BLaER1 (cell line): ENCODE results near the gene RNF214.

Experiments used
- H3K27ac ChIP-seq: shearing (Covaris generic); formaldehyde crosslinking; 2 replicates; pipeline ENCODE4 v1.8.1; 2022
- H3K27me3 ChIP-seq: shearing (Covaris generic); formaldehyde crosslinking; 2 replicates; pipeline ENCODE4 v1.8.1; 2022
- H3K36me3 ChIP-seq: shearing (Covaris generic); formaldehyde crosslinking; 2 replicates; pipeline ENCODE4 v1.8.1; 2022
- H3K4me1 ChIP-seq: shearing (Covaris generic); formaldehyde crosslinking; 2 replicates; pipeline ENCODE4 v1.8.1; 2022
- H3K4me2 ChIP-seq: shearing (Covaris generic); formaldehyde crosslinking; 2 replicates; pipeline ENCODE4 v1.8.1; 2022
- H3K4me3 ChIP-seq: shearing (Covaris generic); formaldehyde crosslinking; 2 replicates; pipeline ENCODE4 v1.8.1; 2022
- H3K9ac ChIP-seq: shearing (Covaris generic); formaldehyde crosslinking; 2 replicates; pipeline ENCODE4 v1.8.1; 2022
- H3K9me3 ChIP-seq: shearing (Covaris generic); formaldehyde crosslinking; 2 replicates; pipeline ENCODE4 v1.8.1; 2022
- H4K20me1 ChIP-seq: shearing (Covaris generic); formaldehyde crosslinking; 2 replicates; pipeline ENCODE4 v1.8.1; 2022
- Cebpa-rat ChIP-seq: shearing (Covaris generic); IDR thresholded peaks from 2 replicates; pipeline ENCODE4 v1.8.1; 2022

RNF214 gene

DNA sequence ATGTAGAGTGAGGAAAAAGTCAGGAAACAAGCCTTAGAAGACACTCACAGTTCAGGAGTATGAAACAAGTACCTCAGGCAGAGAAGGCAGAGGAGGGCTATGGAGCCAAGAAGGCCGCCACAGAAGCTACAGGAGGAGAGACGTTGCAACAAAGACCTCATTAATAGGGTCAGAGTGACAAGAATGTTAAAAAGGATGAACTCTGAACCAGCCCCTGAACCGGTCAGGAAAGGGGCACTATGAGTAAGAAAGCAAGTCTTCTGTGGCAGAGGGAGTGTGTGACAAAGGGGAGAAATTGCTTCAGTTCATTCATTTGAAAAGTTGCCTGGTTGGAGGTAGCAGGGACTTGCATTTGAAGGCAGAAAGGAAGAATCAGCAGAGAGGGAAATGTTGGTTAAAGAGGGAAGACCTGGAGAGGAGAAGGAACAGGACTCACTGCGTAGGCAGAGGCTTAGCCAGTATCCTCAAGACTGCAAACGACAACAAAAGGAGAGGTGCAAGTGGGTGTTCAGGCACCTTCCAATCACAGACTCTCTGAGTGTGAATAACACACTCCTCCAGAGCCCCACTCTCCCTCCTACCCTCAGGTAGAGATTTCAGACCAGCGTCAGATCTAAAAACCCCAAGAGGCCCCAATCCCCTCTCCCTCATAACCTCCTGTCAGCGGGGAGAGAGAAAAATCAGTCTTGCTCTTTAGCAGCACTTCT is 17.9 kb upstream of the RNF214 start:
- peaks cover 77% of the 10 kb centered on the region for H3K36me3 ChIP-seq
- no peaks in the 10 kb centered on the region for H3K27me3 ChIP-seq
- no peaks in the 10 kb centered on the region for H4K20me1 ChIP-seq
- no peak overlapping the region for H3K27ac ChIP-seq
- TF ChIP-seq Cebpa-rat: no peak
- H3K9me3 ChIP-seq: no peaks in the 10 kb centered on the region
- no peak overlapping the region for H3K4me3 ChIP-seq
- H3K4me2 ChIP-seq: no peak overlapping the region
- H3K4me1 ChIP-seq: no peaks in the 10 kb centered on the region
- H3K9ac ChIP-seq: no peak overlapping the region

DNA sequence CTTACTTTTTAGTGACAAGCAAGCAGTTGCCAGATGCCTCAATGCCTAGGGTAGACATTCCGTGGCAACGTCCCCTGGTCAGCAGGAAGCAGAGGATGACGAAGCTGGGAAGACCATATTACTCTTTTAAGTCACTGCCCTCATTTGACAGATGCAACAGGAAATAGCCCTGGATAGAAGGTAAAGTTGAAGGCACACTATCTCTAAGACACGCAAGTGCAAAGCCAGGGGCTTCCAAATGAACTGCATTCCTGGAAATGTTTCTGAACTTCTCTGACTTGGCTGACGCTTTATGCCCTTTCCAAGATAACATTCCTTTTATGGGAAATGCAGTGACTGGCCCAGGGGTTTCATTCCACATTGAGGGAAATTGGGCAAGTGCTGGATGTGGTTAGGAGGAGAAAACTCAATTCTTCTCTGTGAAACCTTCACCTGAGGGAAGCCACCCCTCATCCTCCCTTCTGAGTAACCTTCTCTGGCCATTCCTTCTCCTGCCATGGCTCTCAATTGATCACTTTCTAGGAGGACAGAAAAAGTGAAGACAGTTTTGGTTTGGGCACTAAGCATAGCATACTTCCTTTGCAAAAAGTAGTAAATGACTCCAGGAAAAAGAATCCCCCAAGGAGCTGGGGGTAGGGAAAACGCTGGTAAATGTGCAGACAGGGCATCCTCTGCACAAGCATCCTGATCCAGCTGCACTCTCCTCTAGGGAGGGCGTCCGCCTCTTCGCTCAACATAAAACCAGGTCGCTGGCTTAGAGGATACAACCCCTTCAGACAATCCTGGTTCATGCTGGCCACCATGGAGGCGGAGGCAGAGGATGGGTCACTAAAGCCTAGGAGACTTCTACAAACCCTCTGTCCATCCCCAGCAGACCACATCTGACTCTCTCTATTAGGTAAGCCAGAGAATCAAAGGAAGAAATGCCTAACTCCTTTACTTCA is 15.1 kb upstream of the RNF214 start:
- Histone ChIP-seq H3K4me1 (no peaks in the 10 kb centered on the region), H3K27ac (no peak overlapping the region), H3K27me3 (no peaks in the 10 kb centered on the region), H3K9ac (no peak overlapping the region), H3K4me2 (no peak overlapping the region), H3K9me3 (no peaks in the 10 kb centered on the region), H3K4me3 (no peak overlapping the region), H3K36me3 (peaks cover 95% of the 10 kb centered on the region), H4K20me1 (no peaks in the 10 kb centered on the region)
- no peak for TF ChIP-seq Cebpa-rat

DNA sequence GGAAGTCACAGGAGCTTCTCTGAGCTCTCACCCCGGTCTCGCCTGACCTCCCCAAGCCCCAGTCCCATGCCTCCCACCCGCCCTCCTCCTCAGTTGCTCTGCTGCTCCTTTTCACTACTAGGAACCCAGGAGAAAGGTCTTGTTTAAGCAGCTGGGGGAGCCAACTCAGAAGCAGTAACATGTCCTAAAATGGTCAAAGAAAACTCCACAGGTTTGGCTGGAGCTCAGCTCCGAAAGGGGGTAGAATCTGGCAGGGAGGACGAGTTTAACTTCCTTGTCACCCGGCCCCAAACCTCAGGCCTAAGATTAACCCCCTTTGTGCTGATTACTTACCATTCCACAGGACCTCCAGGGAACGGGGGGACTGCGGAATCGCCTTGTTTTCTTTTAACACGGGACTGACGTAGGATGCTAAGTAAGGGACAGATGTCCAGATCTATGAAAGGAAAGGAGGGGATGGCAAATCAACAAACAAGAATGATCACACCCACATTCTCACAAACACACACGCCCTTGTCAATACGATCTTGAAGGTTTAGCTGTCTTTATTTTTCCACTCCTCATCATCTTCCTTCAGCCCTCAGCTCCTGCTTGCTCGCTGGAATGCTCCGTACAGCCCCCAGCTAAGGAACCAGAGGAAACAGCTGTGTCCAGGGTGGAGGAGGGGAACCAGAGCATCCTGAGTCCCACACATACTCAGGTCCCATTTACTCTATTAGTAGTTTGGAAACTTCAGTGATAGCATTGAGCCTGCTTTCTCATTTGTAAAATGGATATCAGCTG is 14.1 kb upstream of the RNF214 start:
- H3K9me3 ChIP-seq: no peaks in the 10 kb centered on the region
- no peak overlapping the region for H3K9ac ChIP-seq
- H3K4me2 ChIP-seq: no peak overlapping the region
- no peak for TF ChIP-seq Cebpa-rat
- H3K4me1 ChIP-seq: no peaks in the 10 kb centered on the region
- no peak overlapping the region for H3K4me3 ChIP-seq
- H3K27me3 ChIP-seq: no peaks in the 10 kb centered on the region
- no peaks in the 10 kb centered on the region for H4K20me1 ChIP-seq
- no peak overlapping the region for H3K27ac ChIP-seq
- peaks cover 95% of the 10 kb centered on the region for H3K36me3 ChIP-seq

DNA sequence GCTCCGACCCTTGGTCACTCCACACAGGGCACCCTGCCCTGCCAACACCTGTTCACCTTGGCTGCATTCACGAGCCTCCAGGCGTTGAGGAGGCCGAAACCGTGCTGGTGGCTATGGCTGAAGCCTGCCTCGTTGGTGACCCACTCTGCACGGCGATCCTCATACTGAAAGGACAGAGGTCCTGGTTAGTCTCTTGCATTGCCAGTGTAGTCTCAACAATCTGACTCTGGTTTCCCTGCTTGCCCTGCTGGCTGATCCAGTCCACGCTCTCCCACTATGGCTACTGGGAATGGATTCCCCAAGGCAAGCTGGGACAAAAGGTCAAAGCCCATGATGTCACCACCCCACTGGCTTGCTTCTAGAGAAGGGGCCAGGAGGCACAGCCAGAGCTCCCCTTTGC is 13.5 kb upstream of the RNF214 start:
- H3K9me3 ChIP-seq: no peaks in the 10 kb centered on the region
- no peak overlapping the region for H3K27ac ChIP-seq
- H3K4me1 ChIP-seq: no peaks in the 10 kb centered on the region
- H3K27me3 ChIP-seq: no peaks in the 10 kb centered on the region
- no peak overlapping the region for H3K4me2 ChIP-seq
- no peak for TF ChIP-seq Cebpa-rat
- H4K20me1 ChIP-seq: no peaks in the 10 kb centered on the region
- H3K9ac ChIP-seq: no peak overlapping the region
- no peak overlapping the region for H3K4me3 ChIP-seq
- peaks cover 95% of the 10 kb centered on the region for H3K36me3 ChIP-seq

DNA sequence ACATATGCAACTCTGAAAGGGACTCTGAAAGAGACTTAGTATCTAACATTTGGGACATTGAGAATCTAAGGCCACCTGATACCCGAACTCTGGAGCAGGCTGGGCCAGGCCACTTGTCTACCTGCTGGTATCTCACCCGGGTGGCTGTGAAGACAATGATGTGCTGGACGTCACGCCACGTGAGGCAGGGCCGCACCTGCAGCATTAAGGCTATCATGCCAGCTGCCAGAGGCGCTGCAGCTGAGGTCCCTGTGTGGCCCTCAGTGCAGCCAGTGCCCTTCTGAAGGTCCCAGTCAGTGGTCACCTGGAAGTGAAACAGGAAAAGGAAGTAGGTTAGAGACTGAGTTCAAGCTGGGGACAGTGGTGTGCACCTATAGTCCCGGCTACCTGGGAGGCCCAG is 13.0 kb upstream of the RNF214 start:
- TF ChIP-seq Cebpa-rat: no peak
- no peaks in the 10 kb centered on the region for H3K4me1 ChIP-seq
- H3K4me3 ChIP-seq: no peak overlapping the region
- H3K4me2 ChIP-seq: no peak overlapping the region
- H3K27me3 ChIP-seq: no peaks in the 10 kb centered on the region
- no peak overlapping the region for H3K27ac ChIP-seq
- peaks cover 95% of the 10 kb centered on the region for H3K36me3 ChIP-seq
- no peaks in the 10 kb centered on the region for H4K20me1 ChIP-seq
- no peak overlapping the region for H3K9ac ChIP-seq
- H3K9me3 ChIP-seq: no peaks in the 10 kb centered on the region

DNA sequence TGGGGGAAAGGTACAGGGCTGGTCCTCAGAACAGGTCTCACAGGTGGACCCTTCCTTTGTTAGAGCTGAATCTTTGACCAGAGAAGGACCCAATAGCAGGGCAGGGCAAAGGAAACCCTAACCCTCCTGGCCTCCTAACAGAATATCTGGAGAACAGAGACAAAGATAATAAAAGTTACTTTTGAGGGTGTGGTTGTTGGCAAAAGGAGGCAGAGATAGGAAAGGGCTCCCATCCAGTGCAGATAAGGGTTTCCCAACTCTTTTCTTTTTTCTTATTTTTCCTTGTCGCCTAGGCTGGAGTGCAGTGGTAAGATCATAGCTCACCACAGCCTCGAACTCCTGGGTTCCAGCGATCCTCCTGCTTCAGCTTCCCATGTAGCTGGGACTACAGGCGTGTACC is 12.5 kb upstream of the RNF214 start:
- Histone ChIP-seq H3K9ac (0 out of 2 replicates have a peak overlapping the region, but pooled peaks have one; percentile 7), H3K27me3 (no peaks in the 10 kb centered on the region), H3K27ac (no peak overlapping the region), H3K4me3 (no peak overlapping the region), H3K4me2 (no peak overlapping the region), H3K4me1 (no peaks in the 10 kb centered on the region), H3K9me3 (no peaks in the 10 kb centered on the region), H4K20me1 (no peaks in the 10 kb centered on the region), H3K36me3 (peaks cover 95% of the 10 kb centered on the region)
- TF ChIP-seq Cebpa-rat: no peak

DNA sequence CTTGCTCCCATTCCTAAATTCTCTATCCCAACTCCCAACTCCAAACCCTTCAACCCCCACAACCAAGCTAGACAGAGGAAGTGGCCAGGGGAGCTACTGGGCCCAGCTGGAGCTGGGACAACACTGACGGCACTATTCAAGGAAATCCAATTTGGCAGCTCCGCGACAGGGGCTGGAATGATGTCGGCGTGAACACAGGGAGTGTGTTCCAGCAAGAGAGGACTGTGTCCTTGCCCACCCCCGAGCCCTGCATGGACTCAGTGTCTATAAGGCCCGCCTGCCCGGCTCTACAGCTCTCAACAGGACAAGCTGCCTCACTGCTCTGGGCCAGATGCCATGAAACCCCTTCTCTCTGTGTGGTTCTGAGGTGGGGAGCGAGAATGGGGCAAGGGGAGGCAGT is 11.9 kb upstream of the RNF214 start:
- no peak overlapping the region for H3K9ac ChIP-seq

DNA sequence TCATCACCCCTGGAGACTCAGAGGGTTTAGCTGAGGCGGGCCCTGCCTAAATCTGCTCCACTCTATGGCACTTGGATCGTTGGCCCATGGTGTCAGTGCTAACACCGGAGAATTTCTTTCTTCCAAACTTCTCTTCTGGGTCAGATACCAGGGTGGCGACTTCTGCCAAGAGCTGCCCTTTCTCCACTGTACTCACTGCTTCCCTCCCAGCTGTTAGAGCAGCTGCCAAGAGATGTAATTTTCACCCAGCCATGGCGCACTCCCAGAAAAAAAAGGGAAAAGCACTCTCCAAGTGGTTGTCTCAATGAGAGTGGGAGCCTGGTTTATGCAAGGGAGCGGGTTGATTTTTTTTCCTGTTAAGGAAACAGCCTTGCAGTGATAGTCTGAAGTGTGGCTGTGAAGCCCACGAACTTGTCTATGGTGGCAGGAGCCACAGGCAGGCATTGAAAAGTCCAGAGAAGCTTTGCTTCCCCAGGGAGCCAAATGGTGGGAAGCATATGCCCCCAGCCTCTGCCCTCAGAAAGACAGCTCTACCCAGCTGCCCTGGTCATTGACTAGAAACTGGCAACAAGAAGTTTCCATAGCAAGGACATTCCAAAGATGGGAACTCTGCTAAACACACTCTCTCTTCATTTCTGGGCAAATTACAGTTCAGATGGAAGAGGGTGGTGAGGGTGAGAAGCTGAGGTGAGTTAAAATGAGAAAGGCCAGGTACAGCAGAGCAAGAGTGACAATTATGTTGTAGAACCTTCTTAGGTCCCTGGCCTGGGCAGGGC is 11.3 kb upstream of the RNF214 start:
- Histone ChIP-seq H3K4me1 (no peaks in the 10 kb centered on the region), H3K9ac (no peak overlapping the region), H3K4me2 (no peak overlapping the region), H3K9me3 (no peaks in the 10 kb centered on the region), H4K20me1 (no peaks in the 10 kb centered on the region), H3K36me3 (peaks cover 99% of the 10 kb centered on the region), H3K27me3 (no peaks in the 10 kb centered on the region), H3K4me3 (no peak overlapping the region), H3K27ac (no peak overlapping the region)
- no peak for TF ChIP-seq Cebpa-rat

More for the DNA sequence above, 11.9 kb upstream of the RNF214 start:
- no peaks in the 10 kb centered on the region for H4K20me1 ChIP-seq
- H3K4me2 ChIP-seq: no peak overlapping the region
- H3K36me3 ChIP-seq: peaks cover 100% of the 10 kb centered on the region
- no peak overlapping the region for H3K4me3 ChIP-seq
- no peaks in the 10 kb centered on the region for H3K27me3 ChIP-seq
- H3K4me1 ChIP-seq: no peaks in the 10 kb centered on the region
- H3K27ac ChIP-seq: no peak overlapping the region
- no peak for TF ChIP-seq Cebpa-rat
- H3K9me3 ChIP-seq: no peaks in the 10 kb centered on the region
